Measurements from ENCODE around the gene KRT85.

DNA sequence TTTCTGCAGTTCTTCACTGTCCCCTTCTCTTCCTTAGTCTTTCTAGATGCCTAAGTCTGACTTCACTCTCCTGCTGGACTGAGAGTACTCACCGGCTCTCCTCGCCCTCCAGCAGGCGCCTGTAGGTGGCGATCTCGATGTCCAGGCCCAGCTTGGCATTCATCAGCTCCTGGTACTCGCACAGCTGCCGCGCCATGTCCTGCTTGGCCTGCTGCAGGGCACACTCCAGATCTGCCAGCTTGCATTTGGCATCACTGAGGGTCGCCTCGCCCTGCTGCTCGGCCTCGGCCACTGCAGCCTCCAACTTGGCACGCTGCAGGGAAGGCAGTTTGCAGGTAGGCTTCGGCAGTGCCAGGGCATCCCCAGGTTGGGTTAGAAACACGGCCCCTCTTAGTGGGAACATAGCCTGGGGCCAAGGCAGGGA lies 13.0 kb upstream of the KRT85 start:
- TF ChIP-seq, protein P1, sequence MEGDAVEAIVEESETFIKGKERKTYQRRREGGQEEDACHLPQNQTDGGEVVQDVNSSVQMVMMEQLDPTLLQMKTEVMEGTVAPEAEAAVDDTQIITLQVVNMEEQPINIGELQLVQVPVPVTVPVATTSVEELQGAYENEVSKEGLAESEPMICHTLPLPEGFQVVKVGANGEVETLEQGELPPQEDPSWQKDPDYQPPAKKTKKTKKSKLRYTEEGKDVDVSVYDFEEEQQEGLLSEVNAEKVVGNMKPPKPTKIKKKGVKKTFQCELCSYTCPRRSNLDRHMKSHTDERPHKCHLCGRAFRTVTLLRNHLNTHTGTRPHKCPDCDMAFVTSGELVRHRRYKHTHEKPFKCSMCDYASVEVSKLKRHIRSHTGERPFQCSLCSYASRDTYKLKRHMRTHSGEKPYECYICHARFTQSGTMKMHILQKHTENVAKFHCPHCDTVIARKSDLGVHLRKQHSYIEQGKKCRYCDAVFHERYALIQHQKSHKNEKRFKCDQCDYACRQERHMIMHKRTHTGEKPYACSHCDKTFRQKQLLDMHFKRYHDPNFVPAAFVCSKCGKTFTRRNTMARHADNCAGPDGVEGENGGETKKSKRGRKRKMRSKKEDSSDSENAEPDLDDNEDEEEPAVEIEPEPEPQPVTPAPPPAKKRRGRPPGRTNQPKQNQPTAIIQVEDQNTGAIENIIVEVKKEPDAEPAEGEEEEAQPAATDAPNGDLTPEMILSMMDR (IDR thresholded peaks at IDR 0.05), result peak in 6 of 7 experiments; percentile 37 to 51 (median 47)
- TF ChIP-seq POLR2A (IDR thresholded peaks at IDR 0.05), result no peak
